TTC549 (cell line): ENCODE measurements around the gene PBXIP1.

Experiments used
- FAIRE-seq: peaks from 2 replicates; lab custom pipeline; 2012; peaks lifted over from hg19 to GRCh38; lab: Jason Lieb, UNC

Gene PBXIP1

GRCh38 chr1:154955718-154956543, at the start of gene PBXIP1:
PBXIP1 (minus strand) TSS chr1:154956099; CDS start chr1:154953721, 2,378 bp downstream.
- peak; percentile 96 for FAIRE-seq

GRCh38 chr1:155005076-155006011, 49.4 kb upstream of the PBXIP1 start:
- FAIRE-seq: no peak

- no peak for FAIRE-seq
These were observed 48.6 kb upstream of the PBXIP1 start for GRCh38 chr1:155004352-155005075.

- FAIRE-seq: no peak
These were observed 48.0 kb upstream of the PBXIP1 start for GRCh38 chr1:155003766-155004351.

- FAIRE-seq: no peak
These were observed 47.4 kb upstream of the PBXIP1 start for GRCh38 chr1:155003227-155003765.

- FAIRE-seq: no peak
These were observed 46.7 kb upstream of the PBXIP1 start, which contains the start of gene ZBTB7B for GRCh38 chr1:155002464-155003226. ZBTB7B (plus strand) TSS chr1:155002802; CDS start chr1:155014661, 11,859 bp downstream.

GRCh38 chr1:155001675-155002463, 46.0 kb upstream of the PBXIP1 start:
- FAIRE-seq: peak; percentile 93

GRCh38 chr1:155001425-155001674, 45.5 kb upstream of the PBXIP1 start:
- no peak for FAIRE-seq

GRCh38 chr1:155000726-155001424, 45.0 kb upstream of the PBXIP1 start:
- peak; percentile 28 for FAIRE-seq

- FAIRE-seq: no peak
These were observed 44.5 kb upstream of the PBXIP1 start for GRCh38 chr1:155000411-155000725.

GRCh38 chr1:154999571-155000410, 43.9 kb upstream of the PBXIP1 start:
- no peak for FAIRE-seq

- peak; percentile 91 for FAIRE-seq
These were observed 43.1 kb upstream of the PBXIP1 start for GRCh38 chr1:154998818-154999570.

GRCh38 chr1:154998201-154998780, 42.4 kb upstream of the PBXIP1 start:
- no peak for FAIRE-seq

GRCh38 chr1:154996966-154997701, 41.2 kb upstream of the PBXIP1 start:
- no peak for FAIRE-seq

- FAIRE-seq: peak; percentile 85
These were observed 39.5 kb upstream of the PBXIP1 start for GRCh38 chr1:154995301-154995983.

- no peak for FAIRE-seq
These were observed 38.7 kb upstream of the PBXIP1 start for GRCh38 chr1:154994591-154994990.

GRCh38 chr1:154994269-154994587, 38.3 kb upstream of the PBXIP1 start:
- FAIRE-seq: no peak
